ENCODE measurements around the gene CASTOR2. TPM values are rescaled to one million over a fixed set of nuclear protein-coding genes. Genes with fewer than 3 reads are reported as not detected.
"Not testable (repeated sequence)": the region's sequence is repeated elsewhere in the genome, so short reads cannot be mapped to it uniquely, and the experiment has no call there.

The CASTOR2 gene
- total RNA-seq, 1 donor from 2014 or later, result 29.9 TPM

- H3K9me3 ChIP-seq (replicated peaks), result no peaks in the 10 kb centered on the region
- no peak for TF ChIP-seq CTCF (IDR thresholded peaks at IDR 0.05; ENCODE audit: borderline replicate concordance)
- no peak overlapping the region for H3K27ac ChIP-seq (replicated peaks)
- H3K27me3 ChIP-seq (ENCODE audit: low read depth), result no peaks in the 10 kb centered on the region
- H3K4me3 ChIP-seq, result no peak overlapping the region
- no peak for DNase-seq
- peaks cover 34% of the 10 kb centered on the region for H3K4me1 ChIP-seq
- H3K36me3 ChIP-seq, result peaks cover 97% of the 10 kb centered on the region
- intact Hi-C loops (cut with micrococcal nuclease), result no loop called here
These were observed 93.9 kb downstream of the CASTOR2 start for GRCh38 chr7:75058406-75058805.

GRCh38 chr7:75064291-75064690 lies 99.8 kb downstream of the CASTOR2 start:
- Histone ChIP-seq H3K27me3 (ENCODE audit: low read depth) (no peaks in the 10 kb centered on the region), H3K27ac (replicated peaks) (no peak overlapping the region), H3K4me3 (no peak overlapping the region), H3K36me3 (peaks cover 99% of the 10 kb centered on the region), H3K4me1 (no peaks in the 10 kb centered on the region), H3K9me3 (replicated peaks) (no peaks in the 10 kb centered on the region)
- DNase-seq, result no peak
- intact Hi-C loops (cut with micrococcal nuclease), result no loop called here
- TF ChIP-seq CTCF (IDR thresholded peaks at IDR 0.05; ENCODE audit: borderline replicate concordance), result no peak

- no peak overlapping the region for H3K27ac ChIP-seq (replicated peaks)
- no peak for TF ChIP-seq CTCF (IDR thresholded peaks at IDR 0.05; ENCODE audit: borderline replicate concordance)
- intact Hi-C loops (cut with micrococcal nuclease), result no loop called here
- no peaks in the 10 kb centered on the region for H3K4me1 ChIP-seq
- no peaks in the 10 kb centered on the region for H3K27me3 ChIP-seq (ENCODE audit: low read depth)
- no peaks in the 10 kb centered on the region for H3K9me3 ChIP-seq (replicated peaks)
- peaks cover 99% of the 10 kb centered on the region for H3K36me3 ChIP-seq
- DNase-seq, result peak; percentile 4
- no peak overlapping the region for H3K4me3 ChIP-seq
These were observed 100.3 kb downstream of the CASTOR2 start for GRCh38 chr7:75064801-75065200.

- Histone ChIP-seq H3K9me3 (replicated peaks) (no peaks in the 10 kb centered on the region), H3K36me3 (peaks cover 93% of the 10 kb centered on the region), H3K4me3 (no peak overlapping the region), H3K4me1 (no peaks in the 10 kb centered on the region), H3K27me3 (ENCODE audit: low read depth) (no peaks in the 10 kb centered on the region), H3K27ac (replicated peaks) (no peak overlapping the region)
- intact Hi-C loops (cut with micrococcal nuclease), result no loop called here
- no peak for TF ChIP-seq CTCF (IDR thresholded peaks at IDR 0.05; ENCODE audit: borderline replicate concordance)
- no peak for DNase-seq
These were observed 102.0 kb downstream of the CASTOR2 start for GRCh38 chr7:75066521-75066920.

GRCh38 chr7:75072981-75073283 lies 108.4 kb downstream of the CASTOR2 start:
- Histone ChIP-seq H3K4me3 (peak overlapping the region; percentile 99), H3K9me3 (replicated peaks) (no peaks in the 10 kb centered on the region), H3K4me1 (peaks cover 20% of the 10 kb centered on the region), H3K27me3 (ENCODE audit: low read depth) (no peaks in the 10 kb centered on the region), H3K36me3 (peaks cover 30% of the 10 kb centered on the region), H3K27ac (replicated peaks) (peak overlapping the region; percentile 94)
- DNase-seq, result no peak
- intact Hi-C loops (cut with micrococcal nuclease), result no loop called here
- no peak for TF ChIP-seq CTCF (IDR thresholded peaks at IDR 0.05; ENCODE audit: borderline replicate concordance)

GRCh38 chr7:75074262-75074641 lies 109.7 kb downstream of the CASTOR2 start:
- DNase-seq; intact Hi-C loops (cut with micrococcal nuclease); H3K27me3 ChIP-seq (ENCODE audit: low read depth); H3K9me3 ChIP-seq (replicated peaks): not testable (repeated sequence)
- peaks cover 17% of the 10 kb centered on the region for H3K36me3 ChIP-seq
- H3K4me1 ChIP-seq, result peaks cover 20% of the 10 kb centered on the region
- H3K27ac ChIP-seq (replicated peaks), result peak overlapping the region; percentile 94
- peak overlapping the region; percentile 99 for H3K4me3 ChIP-seq

Other genes starting within 250 kb of the CASTOR2 start
- 3.5 TPM for gene NCF1, start 190.7 kb upstream of the CASTOR2 start, total RNA-seq
- gene GTF2IRD2, start 113.1 kb upstream of the CASTOR2 start, total RNA-seq, result 13.5 TPM
- 50.0 TPM for gene RCC1L, start 109.1 kb downstream of the CASTOR2 start, total RNA-seq
- gene GTF2IRD2B, start 127.9 kb downstream of the CASTOR2 start, total RNA-seq, result 32.1 TPM

Data from left ventricle myocardium inferior (tissue), 1 donor.